ENCODE results near the gene ADRA2C. TPM values are rescaled to one million over a fixed set of nuclear protein-coding genes. Genes with fewer than 3 reads are reported as not detected.

The ADRA2C gene
- total RNA-seq, 2 donors from 2014 or later, result 16.0 to 17.3 TPM

DNA sequence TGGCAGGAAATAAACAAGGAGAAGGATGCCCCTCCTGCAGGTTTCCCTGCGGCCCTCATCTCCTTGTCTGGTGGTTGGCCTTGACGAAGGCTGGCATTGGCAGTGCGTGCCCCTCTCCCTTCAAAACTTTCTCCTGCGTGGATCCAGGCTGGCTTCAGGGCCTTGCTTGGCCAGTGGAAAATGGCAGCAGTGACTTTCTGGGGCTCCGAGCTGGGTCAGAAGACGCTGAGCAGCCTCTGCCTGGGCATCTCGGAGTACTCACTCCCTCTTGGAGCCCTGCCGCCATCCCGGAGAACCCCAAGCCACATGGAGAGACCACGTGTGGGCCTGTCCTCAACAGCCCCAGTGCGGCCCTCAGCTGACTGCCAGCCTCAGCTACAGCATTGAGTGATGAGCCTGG, 39.5 kb downstream of the ADRA2C start:
- 84 to 95% methylated on average over 7 to 11 of the region's 11 CpGs for WGBS, 2 experiments (ENCODE audit: insufficient coverage in 1 of 2, insufficient read length in 1 of 2)
- Histone ChIP-seq H3K4me1 (ENCODE audit: control insufficient read depth, insufficient read depth, low read length) (peaks cover 24% of the 10 kb centered on the region), H3K27ac (ENCODE audit: low read depth, low read length) (no peak overlapping the region), H3K36me3 (ENCODE audit: control insufficient read depth, insufficient read depth, low read length) (no peaks in the 10 kb centered on the region), H3K4me3 (ENCODE audit: low read length) (no peak overlapping the region), H3K9ac (ENCODE audit: extremely low read depth, low read length, poor library complexity, severe bottlenecking) (no peak overlapping the region), H3K27me3 (ENCODE audit: control insufficient read depth, insufficient read depth, low read length, poor library complexity, severe bottlenecking) (no peaks in the 10 kb centered on the region), H3K9me3 (ENCODE audit: control insufficient read depth, low read length) (no peaks in the 10 kb centered on the region)
- TF ChIP-seq, protein P1, sequence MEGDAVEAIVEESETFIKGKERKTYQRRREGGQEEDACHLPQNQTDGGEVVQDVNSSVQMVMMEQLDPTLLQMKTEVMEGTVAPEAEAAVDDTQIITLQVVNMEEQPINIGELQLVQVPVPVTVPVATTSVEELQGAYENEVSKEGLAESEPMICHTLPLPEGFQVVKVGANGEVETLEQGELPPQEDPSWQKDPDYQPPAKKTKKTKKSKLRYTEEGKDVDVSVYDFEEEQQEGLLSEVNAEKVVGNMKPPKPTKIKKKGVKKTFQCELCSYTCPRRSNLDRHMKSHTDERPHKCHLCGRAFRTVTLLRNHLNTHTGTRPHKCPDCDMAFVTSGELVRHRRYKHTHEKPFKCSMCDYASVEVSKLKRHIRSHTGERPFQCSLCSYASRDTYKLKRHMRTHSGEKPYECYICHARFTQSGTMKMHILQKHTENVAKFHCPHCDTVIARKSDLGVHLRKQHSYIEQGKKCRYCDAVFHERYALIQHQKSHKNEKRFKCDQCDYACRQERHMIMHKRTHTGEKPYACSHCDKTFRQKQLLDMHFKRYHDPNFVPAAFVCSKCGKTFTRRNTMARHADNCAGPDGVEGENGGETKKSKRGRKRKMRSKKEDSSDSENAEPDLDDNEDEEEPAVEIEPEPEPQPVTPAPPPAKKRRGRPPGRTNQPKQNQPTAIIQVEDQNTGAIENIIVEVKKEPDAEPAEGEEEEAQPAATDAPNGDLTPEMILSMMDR (conservative IDR thresholded peaks at IDR 0.05), result no peak
- Mint-ChIP-seq H3K4me3 (no peak overlapping the region), H3K4me1 (peaks cover 47% of the 10 kb centered on the region), H3K27me3 (ENCODE audit: insufficient read depth) (peaks cover 12% of the 10 kb centered on the region), H3K36me3 (ENCODE audit: low read depth) (no peaks in the 10 kb centered on the region), H3K27ac (no peak overlapping the region), H3K9me3 (no peaks in the 10 kb centered on the region)
- no peak for DNase-seq

DNA sequence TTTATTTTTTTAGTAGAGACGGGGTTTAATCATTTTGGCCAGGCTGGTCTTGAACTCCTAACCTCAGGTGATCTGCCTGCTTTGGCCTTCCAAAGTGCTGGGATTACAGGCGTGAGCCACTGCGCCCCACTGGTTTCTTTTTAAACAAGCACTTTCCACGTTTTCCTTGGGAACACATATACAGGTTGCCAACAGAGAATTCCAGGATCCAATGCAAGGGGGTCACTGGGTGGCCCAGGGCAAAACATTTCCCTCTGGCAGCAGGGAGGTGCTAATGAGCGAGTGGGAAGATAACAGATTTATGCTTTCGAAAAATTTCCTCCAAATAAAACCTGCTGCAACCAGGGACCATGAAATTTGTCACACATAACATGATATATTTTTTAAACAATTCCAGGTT, 41.1 kb downstream of the ADRA2C start:
- TF ChIP-seq, protein P1 (conservative IDR thresholded peaks at IDR 0.05), result peak; percentile 44
- DNase-seq, result no peak

DNA sequence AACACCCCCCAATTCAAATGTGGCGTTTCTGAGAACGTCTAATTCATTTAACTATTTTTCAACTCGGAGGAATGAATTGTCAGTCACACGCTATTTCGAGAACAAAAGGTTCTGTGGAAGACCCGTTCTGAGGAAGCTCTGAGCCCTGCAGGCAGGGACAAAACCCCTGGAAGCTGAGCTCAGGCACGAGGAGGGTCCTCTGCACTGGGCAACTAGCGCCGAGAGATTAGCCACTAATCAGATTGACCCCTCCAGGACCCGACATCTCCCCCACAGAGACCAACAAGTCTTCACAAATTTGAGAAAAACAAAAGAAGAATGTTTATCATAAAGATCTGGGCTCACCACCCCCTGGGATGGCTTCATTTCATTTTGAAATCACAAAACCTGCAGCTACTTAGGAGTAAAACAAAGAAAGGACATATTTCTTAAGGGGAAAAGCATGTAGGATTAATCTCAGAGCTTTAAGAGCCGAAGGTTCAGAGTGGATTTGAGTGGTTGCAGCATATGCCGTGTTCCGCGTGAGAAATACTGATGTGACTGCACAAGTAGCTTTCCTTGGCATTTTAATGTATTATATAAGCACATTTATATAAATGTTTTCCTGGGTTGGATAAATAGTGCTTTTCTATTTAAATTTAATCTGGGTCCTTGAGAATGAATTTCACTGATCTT, 41.8 kb downstream of the ADRA2C start:
- H3K4me3 ChIP-seq (ENCODE audit: low read length), result peak overlapping the region; percentile 32
- no peaks in the 10 kb centered on the region for H3K36me3 ChIP-seq (ENCODE audit: control insufficient read depth, insufficient read depth, low read length)
- no peak overlapping the region for H3K27ac ChIP-seq (ENCODE audit: low read depth, low read length)
- Mint-ChIP-seq H3K27ac (peak overlapping the region; percentile 87), H3K27me3 (ENCODE audit: insufficient read depth) (peaks cover 21% of the 10 kb centered on the region), H3K4me3 (peak overlapping the region; percentile 35), H3K4me1 (peaks cover 35% of the 10 kb centered on the region), H3K9me3 (no peaks in the 10 kb centered on the region), H3K36me3 (ENCODE audit: low read depth) (no peaks in the 10 kb centered on the region)
- no peak overlapping the region for H3K9ac ChIP-seq (ENCODE audit: extremely low read depth, low read length, poor library complexity, severe bottlenecking)
- WGBS, 2 experiments (ENCODE audit: insufficient coverage in 1 of 2, insufficient read length in 1 of 2), result 15 to 55% methylated on average over 7 to 14 of the region's 14 CpGs
- no peaks in the 10 kb centered on the region for H3K9me3 ChIP-seq (ENCODE audit: control insufficient read depth, low read length)
- peak; percentile 81 for DNase-seq
- peaks cover 13% of the 10 kb centered on the region for H3K4me1 ChIP-seq (ENCODE audit: control insufficient read depth, insufficient read depth, low read length)
- TF ChIP-seq, protein P1 (conservative IDR thresholded peaks at IDR 0.05), result no peak
- no peaks in the 10 kb centered on the region for H3K27me3 ChIP-seq (ENCODE audit: control insufficient read depth, insufficient read depth, low read length, poor library complexity, severe bottlenecking)

More for the DNA sequence above, 41.1 kb downstream of the ADRA2C start:
- Histone ChIP-seq H3K4me1 (ENCODE audit: control insufficient read depth, insufficient read depth, low read length) (peaks cover 20% of the 10 kb centered on the region), H3K27ac (ENCODE audit: low read depth, low read length) (no peak overlapping the region), H3K9ac (ENCODE audit: extremely low read depth, low read length, poor library complexity, severe bottlenecking) (no peak overlapping the region), H3K9me3 (ENCODE audit: control insufficient read depth, low read length) (no peaks in the 10 kb centered on the region), H3K4me3 (ENCODE audit: low read length) (peak overlapping the region; percentile 32), H3K36me3 (ENCODE audit: control insufficient read depth, insufficient read depth, low read length) (no peaks in the 10 kb centered on the region), H3K27me3 (ENCODE audit: control insufficient read depth, insufficient read depth, low read length, poor library complexity, severe bottlenecking) (no peaks in the 10 kb centered on the region)
- Mint-ChIP-seq H3K4me1 (peaks cover 42% of the 10 kb centered on the region), H3K27ac (peak overlapping the region; percentile 87), H3K4me3 (peak overlapping the region; percentile 35), H3K9me3 (no peaks in the 10 kb centered on the region), H3K27me3 (ENCODE audit: insufficient read depth) (peaks cover 17% of the 10 kb centered on the region), H3K36me3 (ENCODE audit: low read depth) (no peaks in the 10 kb centered on the region)
- 74 to 89% methylated on average over 3 to 6 of the region's 6 CpGs for WGBS, 2 experiments (ENCODE audit: insufficient coverage in 1 of 2, insufficient read length in 1 of 2)

Measured in endodermal cell (in vitro differentiated cells).